ENCODE results near the gene LGR4.

LGR4 gene

GRCh38 chr11:27431808-27432207 is 40.8 kb downstream of the LGR4 start:
- no peak for DNase-seq (ENCODE audit: low read depth in 3 of 3)

GRCh38 chr11:27429761-27430393 is 42.7 kb downstream of the LGR4 start:
- DNase-seq (ENCODE audit: low read depth in 3 of 3), result no peak

- no peak for DNase-seq (ENCODE audit: low read depth in 3 of 3)
Measured at GRCh38 chr11:27427183-27427980, 45.2 kb downstream of the LGR4 start.

GRCh38 chr11:27425814-27426213 is 46.8 kb downstream of the LGR4 start:
- no peak for DNase-seq (ENCODE audit: low read depth in 3 of 3)

- DNase-seq (ENCODE audit: low read depth in 3 of 3), result no peak
Measured at GRCh38 chr11:27423125-27423524, 49.5 kb downstream of the LGR4 start.

GRCh38 chr11:27421819-27422494 is 50.6 kb downstream of the LGR4 start:
- DNase-seq (ENCODE audit: low read depth in 3 of 3), result no peak

- DNase-seq (ENCODE audit: low read depth in 3 of 3), result no peak
Measured at GRCh38 chr11:27420722-27421572, 51.6 kb downstream of the LGR4 start.

- DNase-seq (ENCODE audit: low read depth in 3 of 3), result no peak
Measured at GRCh38 chr11:27420217-27420616, 52.4 kb downstream of the LGR4 start.

GRCh38 chr11:27418356-27418755 is 54.2 kb downstream of the LGR4 start:
- no peak for DNase-seq (ENCODE audit: low read depth in 3 of 3)

GRCh38 chr11:27416568-27417176 is 55.9 kb downstream of the LGR4 start:
- no peak for DNase-seq (ENCODE audit: low read depth in 3 of 3)

- DNase-seq (ENCODE audit: low read depth in 3 of 3), result no peak
Measured at GRCh38 chr11:27414644-27415043, 57.9 kb downstream of the LGR4 start.

GRCh38 chr11:27413218-27413617 is 59.4 kb downstream of the LGR4 start:
- no peak for DNase-seq (ENCODE audit: low read depth in 3 of 3)

GRCh38 chr11:27412192-27412691 is 60.3 kb downstream of the LGR4 start:
- no peak for DNase-seq (ENCODE audit: low read depth in 3 of 3)

GRCh38 chr11:27411328-27411727 is 61.3 kb downstream of the LGR4 start:
- no peak for DNase-seq (ENCODE audit: low read depth in 3 of 3)

- no peak for DNase-seq (ENCODE audit: low read depth in 3 of 3)
Measured at GRCh38 chr11:27410272-27410671, 62.3 kb downstream of the LGR4 start.

GRCh38 chr11:27409742-27410141 is 62.8 kb downstream of the LGR4 start:
- DNase-seq (ENCODE audit: low read depth in 3 of 3), result no peak

GRCh38 chr11:27409049-27409448 is 63.5 kb downstream of the LGR4 start:
- no peak for DNase-seq (ENCODE audit: low read depth in 3 of 3)

- DNase-seq (ENCODE audit: low read depth in 3 of 3), result no peak
Measured at GRCh38 chr11:27408246-27408800, 64.3 kb downstream of the LGR4 start.

GRCh38 chr11:27406498-27407354 is 65.9 kb downstream of the LGR4 start:
- no peak for DNase-seq (ENCODE audit: low read depth in 3 of 3)

- DNase-seq (ENCODE audit: low read depth in 3 of 3), result no peak
Measured at GRCh38 chr11:27405134-27405533, 67.5 kb downstream of the LGR4 start.
